ENCODE results near the gene ST6GAL1. TPM values are rescaled to one million over a fixed set of nuclear protein-coding genes. Genes with fewer than 3 reads are reported as not detected.
A peak's percentile ranks its signal among the peaks of the same experiment; 100 is the strongest.

The ST6GAL1 gene
- total and polyA plus RNA-seq, 2 of the 13 experiments (the other 11 are each of a cell fraction or from before 2014, with no cell fraction given), result 79.9 to 164 TPM

DNA sequence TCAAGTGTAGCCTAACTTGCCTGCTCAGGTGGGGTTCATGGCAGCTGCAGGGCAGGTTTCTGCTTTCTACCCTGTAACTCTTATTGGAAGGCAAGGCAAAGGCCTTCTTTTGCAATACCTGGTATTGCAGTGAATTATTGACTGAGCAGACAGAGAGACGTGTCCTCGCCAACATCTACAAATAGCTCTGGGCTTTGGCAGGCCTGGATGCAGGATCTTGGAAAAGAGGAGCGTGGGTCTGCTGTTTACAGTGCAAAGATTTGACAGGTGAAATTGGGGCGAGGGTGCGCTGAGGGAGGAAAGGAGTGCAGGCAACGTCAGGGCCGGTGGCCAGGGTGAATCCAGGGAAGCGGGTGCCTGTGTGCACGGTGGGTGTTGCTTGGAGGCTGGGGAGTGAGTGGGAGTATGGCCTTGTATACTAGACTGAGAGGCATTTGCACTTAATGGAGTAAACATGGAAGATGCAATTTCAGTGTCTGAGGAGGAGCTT is 44.5 kb downstream of the ST6GAL1 start (continued):
- no peak for TF ChIP-seq KIAA2018 (CRISPR knock-in tag; IDR thresholded peaks at IDR 0.05; ENCODE audit: borderline replicate concordance)
- TF ChIP-seq TGIF2 (CRISPR knock-in tag; IDR thresholded peaks at IDR 0.05), result no peak
- TF ChIP-seq ZNF24 (IDR thresholded peaks at IDR 0.05), result no peak
- peak in 1 of 2 experiments; percentile 21; a peak in 1 of 4 replicates for TF ChIP-seq NR2F1 (CRISPR knock-in tag; IDR thresholded peaks at IDR 0.05)
- 0 out of 2 replicates have a peak, but pooled peaks have one; percentile 33 for TF ChIP-seq ZNF263 (CRISPR knock-in tag; IDR thresholded peaks at IDR 0.05)
- no peak for TF ChIP-seq TBP (CRISPR knock-in tag; IDR thresholded peaks at IDR 0.05)
- 0 out of 2 replicates have a peak, but pooled peaks have one; percentile 56 for TF ChIP-seq ZFP1 (CRISPR knock-in tag; IDR thresholded peaks at IDR 0.05)
- TF ChIP-seq, protein P1, sequence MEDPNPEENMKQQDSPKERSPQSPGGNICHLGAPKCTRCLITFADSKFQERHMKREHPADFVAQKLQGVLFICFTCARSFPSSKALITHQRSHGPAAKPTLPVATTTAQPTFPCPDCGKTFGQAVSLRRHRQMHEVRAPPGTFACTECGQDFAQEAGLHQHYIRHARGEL (CRISPR knock-in tag; IDR thresholded peaks at IDR 0.05), result no peak
- TF ChIP-seq FOXC1 (CRISPR knock-in tag; IDR thresholded peaks at IDR 0.05; ENCODE audit: borderline replicate concordance), result peak; percentile 62; the same call in 1 of the 2 replicates
- TF ChIP-seq ZNF724P (CRISPR knock-in tag; IDR thresholded peaks at IDR 0.05; ENCODE audit: borderline replicate concordance), result no peak
- no peak for TF ChIP-seq ZBTB7A (CRISPR knock-in tag; IDR thresholded peaks at IDR 0.05)
- TF ChIP-seq THAP11 (CRISPR knock-in tag; IDR thresholded peaks at IDR 0.05), result peak; percentile 47; the same call in 1 of the 2 replicates
- no peak for TF ChIP-seq FOXA1 (IDR thresholded peaks at IDR 0.05)
- peak; percentile 75 for TF ChIP-seq FOXA1 (CRISPR knock-in tag; IDR thresholded peaks at IDR 0.05)
- no peak for TF ChIP-seq ARNT2 (CRISPR knock-in tag; IDR thresholded peaks at IDR 0.05; ENCODE audit: low read depth)
- TF ChIP-seq NR3C1 (CRISPR knock-in tag; IDR thresholded peaks at IDR 0.05), result no peak
- no peak; the same call in 1 of the 2 replicates for TF ChIP-seq MYPOP (CRISPR knock-in tag; IDR thresholded peaks at IDR 0.05)
- no peak for TF ChIP-seq KLF15 (CRISPR knock-in tag; IDR thresholded peaks at IDR 0.05; ENCODE audit: borderline replicate concordance)
- no peak for TF ChIP-seq MAFF (IDR thresholded peaks at IDR 0.05; ENCODE audit: low read depth, low read length)

Measured in HepG2 (cell line).